Thymus (tissue), 11 donors: ENCODE results near the gene FAM237A. TPM values are rescaled to one million over a fixed set of nuclear protein-coding genes. Genes with fewer than 3 reads are reported as not detected.

Experiments used
- DNase-seq, 9 donors: peaks; one replicate each; pipeline ENCODE4 v3.0.0-alpha.2; 2013; ENCODE audit warnings: low spot score in 9 of 9, low read depth in 6 of 9, missing footprints in 1 of 9
- H3K27ac ChIP-seq, 2 donors: one replicate each; pipeline ENCODE4 v1.5.1; 2013; ENCODE audit warnings: control low read depth in 1 of 2, low read depth in 1 of 2, low read length in 1 of 2, mild to moderate bottlenecking in 1 of 2, moderate library complexity in 1 of 2
- H3K27me3 ChIP-seq, 2 donors: one replicate each; pipeline ENCODE4 v1.5.1; 2013; ENCODE audit warnings: low read length in 1 of 2; ENCODE audit not compliant: control insufficient read depth in 2 of 2, insufficient read depth in 1 of 2
- H3K36me3 ChIP-seq, 2 donors: one replicate each; pipeline ENCODE4 v1.5.1; 2013; ENCODE audit warnings: low read length in 1 of 2, mild to moderate bottlenecking in 1 of 2, moderate library complexity in 1 of 2; ENCODE audit not compliant: control insufficient read depth in 2 of 2, insufficient read depth in 2 of 2
- H3K4me1 ChIP-seq, 2 donors: one replicate each; pipeline ENCODE4 v1.5.1; 2013; ENCODE audit warnings: low read length in 2 of 2; ENCODE audit not compliant: control insufficient read depth in 2 of 2, insufficient read depth in 2 of 2
- H3K4me3 ChIP-seq, 2 donors: one replicate each; pipeline ENCODE4 v1.5.1; 2013; ENCODE audit warnings: low read length in 2 of 2, control low read depth in 1 of 2, mild to moderate bottlenecking in 1 of 2
- H3K9me3 ChIP-seq, 2 donors: one replicate each; pipeline ENCODE4 v1.5.1; 2013; ENCODE audit warnings: low read length in 1 of 2, mild to moderate bottlenecking in 1 of 2; ENCODE audit not compliant: control insufficient read depth in 2 of 2, insufficient read depth in 1 of 2
- WGBS: extraction: QIAGEN DNeasy Blood & Tissue Kit; methylation state at CpG from one replicate; pipeline ENCODE4 v1.1.7; 2013; 5-methylcytosine and 5-hydroxymethylcytosine counted together
- polyA plus RNA-seq: library from polyadenylated mRNA; stranded (reverse); fragments of 200-250 nt; gene quantifications from one replicate; pipeline ENCODE4 v1.2.3, GENCODE V29; 2013
- total RNA-seq: library from RNA; stranded (reverse); fragments of 120-200 nt; gene quantifications from one replicate; pipeline ENCODE4 v1.2.4, GENCODE V29; 2013
- donor health status: healthy.

FAM237A gene
- total and polyA plus RNA-seq, 2 donors = 0.18 TPM; not detected in 1

DNA sequence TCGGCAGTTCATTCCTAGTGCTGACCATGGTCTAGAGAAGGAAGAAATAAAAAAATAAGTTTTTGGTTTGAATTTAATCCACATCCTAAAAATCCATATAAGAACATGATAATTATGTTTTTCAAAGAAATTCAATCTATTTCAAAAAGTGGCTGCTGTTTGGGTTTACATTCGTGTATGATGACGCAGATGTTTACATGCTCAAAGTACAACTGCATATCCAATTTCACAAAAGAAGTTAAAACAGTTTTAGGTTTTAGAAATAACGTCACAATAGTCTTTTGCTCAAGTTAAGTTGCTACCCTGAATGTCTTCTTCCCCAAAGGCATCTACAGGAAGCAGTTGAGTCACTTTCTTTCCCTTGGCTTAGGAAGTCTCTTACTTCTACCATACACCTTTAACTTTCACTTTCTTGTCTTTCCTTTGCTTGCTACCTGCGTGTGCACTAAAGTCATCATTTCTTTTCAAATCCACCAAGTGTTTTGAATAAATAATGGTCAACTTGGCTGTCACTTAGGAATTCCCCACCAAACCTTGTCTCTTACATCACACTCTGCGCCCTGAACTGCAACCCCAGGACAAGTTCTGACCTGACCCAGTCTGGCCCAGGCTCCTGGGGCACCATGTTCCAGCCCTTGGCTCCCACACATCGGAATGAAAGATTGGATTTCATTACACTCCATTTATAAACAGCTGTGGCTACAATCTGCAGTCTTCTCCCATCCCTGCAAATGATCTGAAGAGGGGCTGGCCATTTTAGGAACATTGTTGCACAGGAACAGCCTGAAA, 28.4 kb downstream of the FAM237A start:
- 92% methylated on average over 7 of the region's 7 CpGs for WGBS
- Histone ChIP-seq H3K27ac (no peak overlapping the region), H3K4me1 (no peaks in the 10 kb centered on the region), H3K36me3 (no peaks in the 10 kb centered on the region), H3K4me3 (no peak overlapping the region), H3K9me3 (no peaks in the 10 kb centered on the region), H3K27me3 (no peaks in the 10 kb centered on the region)
- no peak for DNase-seq

DNA sequence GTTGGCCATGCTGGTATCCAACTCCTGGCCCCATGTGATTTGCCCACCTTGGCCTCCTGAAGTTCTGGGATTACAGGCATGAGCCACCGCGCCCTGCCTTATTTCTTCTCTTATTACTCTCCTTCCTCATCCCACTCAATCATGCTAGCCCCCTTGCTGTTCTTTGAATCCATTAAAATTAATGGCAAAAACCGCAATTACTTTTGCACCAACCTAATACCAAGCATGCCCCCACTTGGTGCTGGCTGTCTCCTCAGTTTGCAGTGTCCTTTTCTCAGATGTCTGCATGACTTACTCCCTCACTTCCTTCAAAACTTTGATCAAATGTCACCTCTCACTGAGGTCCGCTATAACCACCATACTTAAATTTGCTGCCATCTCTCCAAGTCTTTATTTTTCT, 41.3 kb downstream of the FAM237A start:
- 98% methylated on average over 4 of the region's 4 CpGs for WGBS
- H3K27ac ChIP-seq = no peak overlapping the region
- no peaks in the 10 kb centered on the region for H3K4me1 ChIP-seq
- no peaks in the 10 kb centered on the region for H3K36me3 ChIP-seq
- H3K27me3 ChIP-seq = no peaks in the 10 kb centered on the region
- no peaks in the 10 kb centered on the region for H3K9me3 ChIP-seq
- no peak overlapping the region for H3K4me3 ChIP-seq
- no peak for DNase-seq

- H3K27ac ChIP-seq = no peak overlapping the region
Measured at GRCh38 chr2:206688453-206688852, 46.2 kb downstream of the FAM237A start.

DNA sequence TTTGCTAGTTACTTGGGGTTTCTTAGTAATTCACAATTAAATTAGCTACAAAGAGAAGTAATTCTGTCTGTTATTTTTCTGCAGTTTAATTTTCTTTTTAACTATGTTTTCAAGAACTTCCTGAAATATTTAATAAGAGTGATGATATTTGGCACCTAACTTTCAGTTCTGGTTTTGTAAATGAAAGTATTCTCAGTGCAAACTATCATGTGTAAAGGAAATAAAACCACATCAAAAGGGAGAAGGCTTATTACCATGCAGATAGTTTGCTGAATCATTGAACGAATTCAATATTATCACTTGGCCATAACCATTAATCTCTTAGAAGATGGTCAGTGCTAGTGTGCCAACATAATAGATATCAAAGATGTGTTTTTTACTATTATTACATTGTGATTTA, 46.7 kb downstream of the FAM237A start:
- no peaks in the 10 kb centered on the region for H3K27me3 ChIP-seq
- WGBS = 0% methylated on average over 1 of the region's 1 CpG
- no peaks in the 10 kb centered on the region for H3K4me1 ChIP-seq
- H3K9me3 ChIP-seq = no peaks in the 10 kb centered on the region
- H3K4me3 ChIP-seq = no peak overlapping the region
- DNase-seq = no peak
- no peak overlapping the region for H3K27ac ChIP-seq
- no peaks in the 10 kb centered on the region for H3K36me3 ChIP-seq

More at GRCh38 chr2:206688453-206688852, 46.2 kb downstream of the FAM237A start:
- Histone ChIP-seq H3K27me3 (no peaks in the 10 kb centered on the region), H3K4me3 (no peak overlapping the region), H3K4me1 (no peaks in the 10 kb centered on the region), H3K9me3 (no peaks in the 10 kb centered on the region), H3K36me3 (no peaks in the 10 kb centered on the region)
- no peak for DNase-seq
- 92% methylated on average over 2 of the region's 2 CpGs for WGBS

- Histone ChIP-seq H3K27me3 (no peaks in the 10 kb centered on the region), H3K4me3 (no peak overlapping the region), H3K27ac (no peak overlapping the region), H3K36me3 (no peaks in the 10 kb centered on the region), H3K9me3 (no peaks in the 10 kb centered on the region), H3K4me1 (no peaks in the 10 kb centered on the region)
- WGBS = 96% methylated on average over 7 of the region's 7 CpGs
- no peak for DNase-seq
Measured at GRCh38 chr2:206692971-206693370, 50.7 kb downstream of the FAM237A start.

DNA sequence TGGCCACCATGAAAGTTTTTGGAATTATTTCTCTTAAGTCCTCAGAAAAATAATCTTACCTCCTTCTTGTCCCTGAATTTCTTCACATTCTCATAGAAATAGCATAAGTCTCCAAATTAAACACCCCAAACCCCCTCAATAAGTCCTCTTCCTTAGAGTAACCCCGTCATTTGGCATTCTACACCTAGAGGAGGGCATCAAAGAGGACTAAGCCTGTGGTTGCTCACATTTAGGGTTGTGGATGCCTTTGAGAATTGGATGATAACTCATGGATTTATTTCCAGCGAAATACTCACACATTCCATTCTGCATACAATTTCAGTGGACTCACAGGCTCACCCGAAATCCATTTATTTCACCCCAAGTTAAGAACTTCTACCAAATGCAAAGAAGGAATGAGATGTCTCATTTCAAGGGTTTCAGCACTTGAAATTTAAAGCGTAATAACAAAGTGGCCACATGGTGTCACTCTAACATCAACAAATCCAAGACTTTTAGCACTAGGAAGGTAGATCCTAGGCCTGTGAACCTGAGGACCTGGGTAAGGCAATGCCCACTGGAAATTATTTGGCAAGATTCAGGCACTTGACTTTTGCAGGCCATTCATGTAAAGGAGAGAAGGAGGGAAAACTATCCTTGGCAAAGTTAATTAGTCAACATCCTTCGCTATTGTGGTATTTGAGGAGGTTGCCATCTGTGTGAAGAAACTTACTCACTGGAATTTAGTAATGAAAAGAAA, 51.3 kb downstream of the FAM237A start:
- Histone ChIP-seq H3K27me3 (no peaks in the 10 kb centered on the region), H3K36me3 (no peaks in the 10 kb centered on the region), H3K27ac (no peak overlapping the region), H3K4me1 (no peaks in the 10 kb centered on the region), H3K4me3 (no peak overlapping the region), H3K9me3 (no peaks in the 10 kb centered on the region)
- peak; percentile 23 to 75 (median 56) for DNase-seq
- 69% methylated on average over 5 of the region's 5 CpGs for WGBS

GRCh38 chr2:206696910-206697309, 54.6 kb downstream of the FAM237A start:
- no peaks in the 10 kb centered on the region for H3K36me3 ChIP-seq
- H3K27ac ChIP-seq = no peak overlapping the region
- H3K4me3 ChIP-seq = no peak overlapping the region
- DNase-seq = no peak
- no peaks in the 10 kb centered on the region for H3K27me3 ChIP-seq
- H3K9me3 ChIP-seq = no peaks in the 10 kb centered on the region
- no peaks in the 10 kb centered on the region for H3K4me1 ChIP-seq

GRCh38 chr2:206698811-206699210, 56.5 kb downstream of the FAM237A start:
- Histone ChIP-seq H3K4me1 (no peaks in the 10 kb centered on the region), H3K36me3 (no peaks in the 10 kb centered on the region), H3K27me3 (no peaks in the 10 kb centered on the region), H3K4me3 (no peak overlapping the region), H3K27ac (no peak overlapping the region), H3K9me3 (no peaks in the 10 kb centered on the region)
- DNase-seq = no peak
- 95% methylated on average over 3 of the region's 3 CpGs for WGBS
